Upper lobe of left lung (tissue), 6 donors: ENCODE results near the gene SLCO4C1. TPM values are rescaled to one million over a fixed set of nuclear protein-coding genes. Genes with fewer than 3 reads are reported as not detected.

ENCODE experiments used
- ATAC-seq, 2 donors: fragments of 200-7000 bp; cut with Tn5 transposase; one replicate each; pipeline ENCODE4 v1.9.1; 2022; ENCODE audit warnings: mild to moderate bottlenecking in 2 of 2, moderate library complexity in 2 of 2; ENCODE audit not compliant: low FRiP score in 2 of 2
- DNase-seq, 2 donors: peaks; one replicate each; pipeline ENCODE4 v3.0.0-alpha.2; 2019 to 2020
- H3K27ac ChIP-seq, 4 donors: fragments of 200-600 bp; sonication (generic); one replicate each; pipeline ENCODE4 v1.5.1; 2016 to 2019
- H3K27me3 ChIP-seq, 4 donors: fragments of 200-600 bp; sonication (generic); one replicate each; pipeline ENCODE4 v1.5.1; 2017 to 2019
- H3K36me3 ChIP-seq, 4 donors: fragments of 200-600 bp; sonication (generic); one replicate each; pipeline ENCODE4 v1.5.1; 2016 to 2019
- H3K4me1 ChIP-seq, 4 donors: fragments of 200-600 bp; sonication (generic); one replicate each; pipeline ENCODE4 v1.5.1; 2018 to 2019
- H3K4me3 ChIP-seq, 4 donors: fragments of 200-600 bp; sonication (generic); one replicate each; pipeline ENCODE4 v1.5.1; 2017 to 2019; ENCODE audit warnings: mild to moderate bottlenecking in 2 of 4, moderate library complexity in 1 of 4
- H3K9me3 ChIP-seq, 4 donors: fragments of 200-600 bp; sonication (generic); one replicate each; pipeline ENCODE4 v1.5.1; 2018 to 2019
- CTCF ChIP-seq, 6 experiments: fragments of 450-650 bp in 4 of 6; fragments of 200-600 bp in 2 of 6; sonication (generic) in 2 of 6; IDR thresholded peaks; one replicate each; pipeline ENCODE4 v1.5.1; 2016 to 2019; ENCODE audit warnings: antibody characterized with exemption in 6 of 6
- EP300 ChIP-seq, 4 donors: sonication (generic); formaldehyde crosslinking; IDR thresholded peaks; one replicate each; pipeline ENCODE4 v1.5.1; 2017; ENCODE audit warnings: antibody characterized with exemption in 4 of 4, control low read depth in 2 of 4
- POLR2A ChIP-seq, 4 donors: fragments of 450-650 bp; IDR thresholded peaks; one replicate each; pipeline ENCODE4 v1.5.1; 2016 to 2017; ENCODE audit warnings: antibody characterized with exemption in 4 of 4, mild to moderate bottlenecking in 2 of 4
- POLR2AphosphoS5 ChIP-seq, 2 donors: sonication (generic); formaldehyde crosslinking; IDR thresholded peaks; one replicate each; pipeline ENCODE4 v1.5.1; 2017; ENCODE audit warnings: antibody characterized with exemption in 2 of 2
- WGBS, 2 donors: methylation state at CpG; one replicate each; pipeline ENCODE4 v1.1.5; 2017 to 2018; 5-methylcytosine and 5-hydroxymethylcytosine counted together
- total RNA-seq, 6 donors: library from RNA; depleted of rRNA in 4 of 6; stranded (reverse); fragments of >200 nt in 4 of 6; gene quantifications; one replicate each; pipeline versions ENCODE4 v1.1.0 to v1.2.1, GENCODE V29; 2016 to 2021
- donor health status: DM: no; HTN: no; CAD: no; lungs with moderate emphysema.
- donor health status: DM: no; HTN: yes; CAD: no; lungs with severe emphysema.

SLCO4C1 gene
- total RNA-seq, 6 donors from 2014 or later = 5.5 to 47.3 (median 21.3) TPM

DNA sequence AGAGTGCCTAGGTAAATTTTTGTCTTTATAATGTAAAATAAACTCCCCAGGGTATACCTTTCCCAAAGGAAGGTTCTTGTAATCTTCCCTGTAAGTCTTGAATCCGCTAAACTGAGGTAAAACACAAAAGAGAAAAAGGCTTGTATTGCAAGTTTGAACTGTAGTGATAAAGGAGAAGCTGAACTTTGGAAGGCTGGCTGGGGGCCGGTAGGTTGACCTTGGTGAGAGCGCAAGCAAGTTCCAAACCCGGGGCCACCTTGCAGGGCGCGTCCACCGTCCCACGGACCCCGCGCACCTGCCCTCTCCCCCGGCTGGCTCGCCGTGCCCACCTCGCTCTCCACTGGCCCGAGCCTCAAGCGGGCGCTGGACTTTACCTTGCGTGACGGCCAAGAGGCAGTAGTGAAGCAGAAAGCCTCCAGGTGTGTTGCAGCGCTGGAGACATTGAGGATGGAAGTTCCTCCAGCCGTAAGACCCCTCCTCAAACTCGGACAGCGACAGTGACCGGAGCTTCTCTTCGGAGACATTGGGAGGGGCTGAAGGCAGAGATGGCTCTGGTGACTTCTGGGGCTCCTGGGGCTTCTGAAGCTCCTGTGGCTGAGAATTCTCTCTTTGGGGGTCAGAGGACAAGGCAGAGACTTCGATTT, 428 bp downstream of the SLCO4C1 start:
- H3K9me3 ChIP-seq = no peaks in the 10 kb centered on the region
- H3K27ac ChIP-seq = peak overlapping the region; percentile 23 to 87 (median 79)
- no peak for TF ChIP-seq CTCF (IDR thresholded peaks at IDR 0.05)
- TF ChIP-seq POLR2A (IDR thresholded peaks at IDR 0.05) = no peak
- TF ChIP-seq EP300 (IDR thresholded peaks at IDR 0.05) = no peak
- no peak for TF ChIP-seq POLR2AphosphoS5 (IDR thresholded peaks at IDR 0.05)
- DNase-seq (peak; percentile 41 to 83), ATAC-seq (peak; percentile 24 to 61)
- WGBS, 2 donors = 4 to 5% methylated on average over 12 to 24 of the region's 26 CpGs
- no peaks in the 10 kb centered on the region for H3K27me3 ChIP-seq
- peak overlapping the region; percentile 8 to 60 (median 54) for H3K4me3 ChIP-seq
- no peaks in the 10 kb centered on the region for H3K36me3 ChIP-seq
- peaks cover 0 to 18% (median 11%) of the 10 kb centered on the region in 4 donors for H3K4me1 ChIP-seq

DNA sequence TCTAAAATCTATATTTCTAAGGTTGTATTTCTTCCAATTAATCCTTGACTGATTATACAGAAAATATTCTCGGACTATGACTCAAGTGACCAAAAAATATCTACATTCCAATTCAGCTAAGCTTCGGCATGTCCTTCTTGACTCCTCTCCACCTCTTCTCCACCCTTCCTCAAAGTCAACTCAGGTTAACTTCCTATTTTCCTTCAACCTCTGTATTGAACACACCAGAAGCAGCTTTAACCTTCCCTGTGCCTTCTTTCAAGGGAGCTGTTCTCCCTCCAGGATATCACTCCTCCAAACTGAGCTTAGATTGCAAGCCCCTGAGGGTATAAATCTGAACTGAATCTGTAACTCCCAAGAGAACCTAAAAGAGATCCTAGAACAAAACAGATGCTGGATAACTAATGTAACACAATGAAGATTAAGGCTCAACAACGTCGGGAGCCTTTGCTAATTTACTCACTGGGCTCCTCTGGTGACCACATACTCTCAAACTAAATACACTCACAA, 1.1 kb downstream of the SLCO4C1 start:
- Histone ChIP-seq H3K4me3 (peak overlapping the region in 3 of 4 donors; percentile 52 to 60 (median 57)), H3K27me3 (no peaks in the 10 kb centered on the region), H3K27ac (peak overlapping the region in 2 of 4 donors; percentile 75 to 87), H3K9me3 (no peaks in the 10 kb centered on the region), H3K4me1 (peaks cover 0 to 19% (median 11%) of the 10 kb centered on the region in 4 donors), H3K36me3 (no peaks in the 10 kb centered on the region)
- ATAC-seq (no peak), DNase-seq (no peak)
- TF ChIP-seq POLR2AphosphoS5 (IDR thresholded peaks at IDR 0.05) = no peak
- no peak for TF ChIP-seq EP300 (IDR thresholded peaks at IDR 0.05)
- TF ChIP-seq POLR2A (IDR thresholded peaks at IDR 0.05) = no peak
- TF ChIP-seq CTCF (IDR thresholded peaks at IDR 0.05) = no peak
- WGBS, 2 donors = 45 to 46% methylated on average over 4 of the region's 4 CpGs

- Histone ChIP-seq H3K27ac (no peak overlapping the region), H3K4me1 (peaks cover 0 to 6% (median 0%) of the 10 kb centered on the region in 4 donors), H3K36me3 (no peaks in the 10 kb centered on the region), H3K27me3 (no peaks in the 10 kb centered on the region), H3K9me3 (no peaks in the 10 kb centered on the region), H3K4me3 (no peak overlapping the region)
- ATAC-seq (no peak), DNase-seq (no peak)
- TF ChIP-seq POLR2AphosphoS5 (IDR thresholded peaks at IDR 0.05) (no peak), EP300 (IDR thresholded peaks at IDR 0.05) (no peak), POLR2A (IDR thresholded peaks at IDR 0.05) (no peak), CTCF (IDR thresholded peaks at IDR 0.05) (no peak)
- WGBS, 2 donors = 92 to 98% methylated on average over 3 of the region's 3 CpGs
Observed at GRCh38 chr5:102290004-102290403, 6.1 kb downstream of the SLCO4C1 start.

DNA sequence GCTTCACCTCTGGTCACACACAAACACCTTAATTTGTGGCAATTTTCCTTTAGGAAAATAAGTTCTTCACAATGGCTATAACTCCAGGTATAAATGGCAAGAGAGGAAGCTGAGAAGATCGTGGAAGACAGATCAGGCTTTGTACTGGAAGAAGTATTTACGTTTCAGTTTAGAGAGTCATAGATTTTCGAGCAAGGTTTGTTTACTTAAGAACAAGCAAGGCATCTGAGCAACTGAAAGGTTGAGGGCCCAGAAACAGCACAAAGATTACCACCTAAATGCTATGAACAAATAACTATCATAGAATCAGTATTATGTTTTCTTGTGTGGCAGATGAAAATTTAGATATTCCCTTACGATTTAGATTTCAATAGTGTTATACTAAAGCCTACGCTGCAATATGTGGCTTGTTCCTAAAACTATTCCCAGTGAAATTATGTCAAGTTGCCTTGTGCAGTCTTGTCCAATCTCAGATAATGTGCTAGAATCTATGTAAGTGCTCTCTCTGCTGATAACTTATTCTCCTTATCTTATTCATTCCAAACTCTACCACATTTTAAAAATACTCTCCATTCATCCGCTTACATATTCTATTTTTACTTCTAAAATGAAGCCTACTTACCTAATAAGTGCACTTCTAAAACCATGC, 6.7 kb downstream of the SLCO4C1 start:
- peaks cover 0 to 6% (median 0%) of the 10 kb centered on the region in 4 donors for H3K4me1 ChIP-seq
- TF ChIP-seq POLR2A (IDR thresholded peaks at IDR 0.05) (no peak), CTCF (IDR thresholded peaks at IDR 0.05) (no peak), POLR2AphosphoS5 (IDR thresholded peaks at IDR 0.05) (no peak), EP300 (IDR thresholded peaks at IDR 0.05) (no peak)
- H3K4me3 ChIP-seq = no peak overlapping the region
- no peak for DNase-seq
- no peaks in the 10 kb centered on the region for H3K27me3 ChIP-seq
- WGBS, 2 donors = 48 to 53% methylated on average over 6 of the region's 6 CpGs
- ATAC-seq = no peak
- H3K9me3 ChIP-seq = no peaks in the 10 kb centered on the region
- H3K36me3 ChIP-seq = no peaks in the 10 kb centered on the region
- no peak overlapping the region for H3K27ac ChIP-seq
